GM21526 (cell line): ENCODE results near the gene C1orf210.

Source experiments
- ATAC-seq: cut with Tn5 transposase; IDR thresholded peaks from one replicate; pipeline ENCODE4 v1.9.1; 2021; ENCODE audit warnings: moderate library complexity; ENCODE audit not compliant: unreplicated experiment, low FRiP score

C1orf210 gene

DNA sequence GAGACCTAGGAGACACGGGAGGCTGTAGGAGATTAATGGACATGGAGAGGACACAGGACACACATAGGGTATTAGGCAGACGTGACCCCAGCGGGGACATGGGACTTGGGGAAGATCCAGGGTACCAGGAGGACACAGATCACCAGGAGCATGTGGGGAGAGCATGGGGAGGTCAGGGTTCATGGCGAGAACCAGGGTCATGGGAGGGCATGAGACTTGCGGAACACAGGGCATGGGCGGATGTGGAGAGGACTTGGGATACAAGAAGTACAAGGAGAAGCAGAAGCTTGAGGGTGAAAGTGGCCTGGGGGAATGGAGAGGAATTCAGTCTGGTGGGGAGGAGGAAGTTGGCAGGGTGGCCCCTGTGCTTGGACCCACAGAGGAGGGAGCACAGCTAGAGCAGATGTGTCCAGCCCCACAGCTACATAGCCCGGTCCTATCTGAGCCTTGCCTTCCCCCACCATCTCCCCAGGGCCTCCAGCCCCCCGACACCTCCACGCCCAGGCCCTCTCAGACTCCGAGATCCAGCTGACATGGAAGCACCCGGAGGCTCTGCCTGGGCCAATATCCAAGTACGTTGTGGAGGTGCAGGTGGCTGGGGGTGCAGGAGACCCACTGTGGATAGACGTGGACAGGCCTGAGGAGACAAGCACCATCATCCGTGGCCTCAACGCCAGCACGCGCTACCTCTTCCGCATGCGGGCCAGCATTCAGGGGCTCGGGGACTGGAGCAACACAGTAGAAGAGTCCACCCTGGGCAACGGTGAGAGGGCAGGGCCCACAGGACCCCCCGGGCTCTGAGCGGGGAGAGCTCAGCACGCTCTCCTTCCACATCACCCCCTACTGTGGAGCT, 27.5 kb upstream of the C1orf210 start:
- no peak for ATAC-seq

DNA sequence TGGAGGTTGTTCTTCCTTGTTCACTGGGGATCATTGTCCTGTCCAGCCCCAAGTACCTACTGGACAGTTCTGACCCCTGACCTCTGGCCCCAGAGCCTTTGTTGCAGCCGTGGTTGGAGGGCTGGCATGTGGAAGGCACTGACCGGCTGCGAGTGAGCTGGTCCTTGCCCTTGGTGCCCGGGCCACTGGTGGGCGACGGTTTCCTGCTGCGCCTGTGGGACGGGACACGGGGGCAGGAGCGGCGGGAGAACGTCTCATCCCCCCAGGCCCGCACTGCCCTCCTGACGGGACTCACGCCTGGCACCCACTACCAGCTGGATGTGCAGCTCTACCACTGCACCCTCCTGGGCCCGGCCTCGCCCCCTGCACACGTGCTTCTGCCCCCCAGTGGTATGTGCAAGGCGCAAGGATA, 26.8 kb upstream of the C1orf210 start:
- ATAC-seq: no peak

DNA sequence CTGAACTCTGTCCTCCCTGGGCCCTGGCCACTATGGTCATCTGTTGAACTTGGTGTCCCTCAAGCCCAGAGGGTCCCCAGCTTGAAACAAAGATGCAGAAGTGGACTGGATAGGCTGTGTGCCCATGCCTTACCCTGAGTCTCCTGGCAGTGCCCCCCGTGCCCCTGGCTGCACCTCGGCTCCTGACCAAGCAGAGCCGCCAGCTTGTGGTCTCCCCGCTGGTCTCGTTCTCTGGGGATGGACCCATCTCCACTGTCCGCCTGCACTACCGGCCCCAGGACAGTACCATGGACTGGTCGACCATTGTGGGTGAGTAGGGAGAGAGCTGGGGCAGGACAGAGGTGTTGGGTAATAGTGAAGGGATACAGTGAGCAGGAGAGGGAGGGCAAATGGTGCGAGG, 26.1 kb upstream of the C1orf210 start:
- ATAC-seq: no peak

DNA sequence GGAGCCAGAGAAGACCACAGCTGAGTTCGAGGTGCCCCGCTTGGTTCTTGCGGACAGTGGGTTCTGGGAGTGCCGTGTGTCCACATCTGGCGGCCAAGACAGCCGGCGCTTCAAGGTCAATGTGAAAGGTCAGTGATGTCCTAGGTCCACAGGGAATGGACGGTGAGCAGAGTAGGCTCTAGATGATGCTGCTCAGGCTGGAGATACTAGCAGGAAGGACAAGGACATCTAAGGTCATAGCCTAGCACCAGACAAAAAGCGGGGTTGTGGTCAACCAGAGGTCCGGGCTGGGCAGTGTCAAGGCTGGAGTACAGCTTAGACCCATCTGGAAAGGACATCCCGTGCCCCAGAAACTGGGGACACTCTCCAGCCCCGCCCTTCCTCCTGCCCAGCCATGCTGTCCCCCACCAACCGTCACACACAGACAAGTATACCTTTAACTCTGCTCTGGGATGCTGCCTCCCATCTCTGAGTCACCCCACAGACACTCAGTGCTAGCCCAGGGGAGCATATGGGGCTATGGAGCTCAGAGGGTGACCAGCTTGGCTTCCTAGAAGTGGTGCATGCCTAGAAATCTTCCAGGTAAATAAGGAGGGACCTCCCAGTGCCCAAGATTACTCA, 24.1 kb upstream of the C1orf210 start:
- no peak for ATAC-seq

DNA sequence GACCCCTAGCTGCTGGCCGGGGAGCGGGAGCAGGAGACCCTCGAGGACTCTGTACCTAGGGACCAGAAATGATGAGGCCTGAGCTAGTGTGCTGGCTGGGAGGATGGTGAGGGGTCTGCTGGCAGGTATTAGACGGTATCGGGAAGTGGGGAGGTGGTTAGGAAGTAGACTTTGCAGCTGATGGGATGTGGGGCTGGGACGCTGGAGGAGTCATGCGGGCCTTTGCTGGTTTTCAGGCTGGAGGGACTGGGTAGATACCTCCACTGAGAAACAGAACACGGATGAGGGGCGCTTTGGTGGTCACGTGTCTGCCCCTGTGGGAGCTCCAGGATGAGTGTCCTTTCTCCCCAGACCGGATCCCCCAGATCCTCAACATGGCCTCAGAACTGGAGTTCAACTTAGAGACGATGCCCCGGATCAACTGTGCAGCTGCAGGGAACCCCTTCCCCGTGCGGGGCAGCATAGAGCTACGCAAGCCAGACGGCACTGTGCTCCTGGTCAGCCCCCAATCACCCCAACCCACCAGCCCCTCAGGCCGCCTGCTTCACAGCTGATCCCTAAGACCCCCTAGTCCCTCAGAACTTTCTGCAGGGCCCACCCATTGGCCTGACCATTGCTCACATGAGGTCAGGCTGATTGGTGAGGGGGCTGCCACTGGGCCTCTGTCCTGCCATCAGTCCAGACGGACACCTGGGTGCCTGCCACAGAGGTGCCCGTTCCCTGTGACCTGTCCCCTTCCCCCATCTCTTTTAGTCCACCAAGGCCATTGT, 23.4 kb upstream of the C1orf210 start:
- ATAC-seq: no peak

DNA sequence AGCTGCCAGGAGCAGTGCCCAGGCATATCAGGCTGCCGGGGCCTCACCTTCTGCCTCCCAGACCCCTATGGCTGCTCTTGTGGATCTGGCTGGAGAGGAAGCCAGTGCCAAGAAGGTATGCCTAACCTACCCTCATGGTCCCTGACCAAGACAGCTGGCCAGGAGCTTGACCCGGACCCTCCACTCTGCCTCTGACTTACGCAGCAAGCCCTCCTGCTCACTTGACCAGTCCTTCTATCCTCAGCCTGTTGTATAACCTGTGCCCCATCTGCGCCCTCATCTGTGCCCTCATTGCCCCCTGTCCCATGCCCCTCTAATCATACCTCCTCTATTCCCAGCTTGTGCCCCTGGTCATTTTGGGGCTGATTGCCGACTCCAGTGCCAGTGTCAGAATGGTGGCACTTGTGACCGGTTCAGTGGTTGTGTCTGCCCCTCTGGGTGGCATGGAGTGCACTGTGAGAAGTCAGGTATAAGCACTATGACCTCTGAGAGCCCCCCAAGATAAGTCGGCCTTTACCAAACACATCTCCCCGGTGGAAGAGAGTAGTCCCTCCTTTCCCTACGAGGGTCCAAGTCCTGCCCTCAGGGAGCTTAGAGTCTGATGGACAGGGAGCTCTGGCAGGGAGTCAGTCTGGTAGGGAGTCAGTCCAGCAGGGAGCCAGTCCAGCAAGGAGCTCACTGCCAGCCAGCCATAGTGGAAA, 22.2 kb upstream of the C1orf210 start:
- ATAC-seq: no peak

DNA sequence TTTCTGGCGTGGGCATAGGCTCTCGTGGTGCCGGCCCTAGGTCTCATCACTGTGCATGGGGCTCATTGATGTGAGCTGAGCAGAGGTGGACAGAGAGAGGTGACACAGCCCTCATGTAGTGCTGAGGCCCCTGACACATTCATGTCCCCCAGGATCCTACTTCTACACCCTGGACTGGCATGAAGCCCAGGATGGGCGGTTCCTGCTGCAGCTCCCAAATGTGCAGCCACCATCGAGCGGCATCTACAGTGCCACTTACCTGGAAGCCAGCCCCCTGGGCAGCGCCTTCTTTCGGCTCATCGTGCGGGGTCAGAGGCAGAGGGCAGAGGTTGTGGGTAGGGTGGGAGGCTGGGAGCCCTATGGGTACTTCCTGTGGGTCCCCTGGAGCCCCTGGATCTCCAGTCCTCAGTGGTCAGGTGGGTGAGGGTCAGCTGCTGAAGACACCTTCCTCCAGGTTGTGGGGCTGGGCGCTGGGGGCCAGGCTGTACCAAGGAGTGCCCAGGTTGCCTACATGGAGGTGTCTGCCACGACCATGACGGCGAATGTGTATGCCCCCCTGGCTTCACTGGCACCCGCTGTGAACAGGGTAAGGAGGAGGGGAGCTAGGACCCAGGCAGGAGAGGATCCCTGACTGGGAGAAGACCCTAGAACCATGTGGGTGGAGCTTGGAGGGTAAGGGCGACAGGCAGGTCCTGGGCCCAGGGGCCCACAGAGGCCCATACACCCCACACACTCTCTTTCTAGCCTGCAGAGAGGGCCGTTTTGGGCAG, 21.5 kb upstream of the C1orf210 start:
- ATAC-seq: no peak

DNA sequence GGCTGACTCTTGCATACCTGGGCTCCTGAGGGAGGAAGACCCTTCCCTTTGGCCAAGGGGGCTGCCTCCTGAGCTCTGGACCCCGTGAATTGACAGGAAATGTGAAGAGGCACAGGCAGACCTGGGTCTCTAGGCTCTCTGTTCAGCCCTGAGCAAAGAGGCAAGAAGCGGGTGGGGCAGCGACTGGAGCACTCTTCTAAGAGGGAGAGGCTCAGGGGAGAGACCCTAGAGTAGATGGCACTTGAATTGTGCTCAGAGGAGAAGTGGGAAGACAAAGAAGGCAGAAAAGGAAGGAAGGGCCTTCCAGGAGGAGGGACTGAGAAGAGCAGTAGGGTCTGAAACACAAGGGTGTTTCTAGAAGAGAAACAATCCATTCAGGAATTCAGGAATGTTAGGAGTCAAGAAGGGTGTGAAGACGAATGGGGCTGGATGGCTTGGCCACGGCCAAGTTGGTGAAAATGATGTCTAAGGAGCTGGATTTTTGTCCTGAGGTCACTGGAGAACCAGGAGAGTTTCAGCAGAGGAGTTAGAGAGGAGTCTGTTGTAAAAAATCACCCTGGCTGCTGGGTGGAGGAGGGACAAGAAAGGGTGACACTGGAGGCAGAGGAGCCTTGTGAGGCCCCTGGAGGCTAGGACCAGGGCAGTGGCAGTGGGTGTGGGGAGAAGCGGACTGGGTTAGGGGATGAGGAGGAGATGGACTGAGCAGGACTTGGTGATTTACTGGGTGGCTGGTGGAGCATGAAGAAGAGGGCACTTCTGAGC, 20.7 kb upstream of the C1orf210 start:
- no peak for ATAC-seq

DNA sequence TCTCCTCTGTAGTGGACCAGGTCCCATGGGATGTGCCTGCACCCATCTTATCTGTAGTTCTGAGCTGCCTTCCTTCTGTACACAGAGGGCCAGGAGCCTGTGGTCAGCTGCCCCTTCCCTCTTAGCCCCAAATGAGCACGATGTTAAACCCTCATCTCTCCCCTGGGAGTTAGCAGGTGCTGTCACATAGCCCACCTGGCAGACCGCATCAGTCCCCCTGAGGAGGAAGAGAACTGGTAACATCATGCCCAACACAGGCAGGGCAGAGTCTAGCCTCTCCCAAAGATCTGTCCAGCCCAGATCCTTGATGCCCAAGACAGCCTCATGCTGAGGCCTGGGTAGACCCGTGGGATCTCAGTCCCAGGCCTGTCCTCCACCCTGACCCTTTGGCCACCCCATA, 20.1 kb upstream of the C1orf210 start:
- no peak for ATAC-seq

DNA sequence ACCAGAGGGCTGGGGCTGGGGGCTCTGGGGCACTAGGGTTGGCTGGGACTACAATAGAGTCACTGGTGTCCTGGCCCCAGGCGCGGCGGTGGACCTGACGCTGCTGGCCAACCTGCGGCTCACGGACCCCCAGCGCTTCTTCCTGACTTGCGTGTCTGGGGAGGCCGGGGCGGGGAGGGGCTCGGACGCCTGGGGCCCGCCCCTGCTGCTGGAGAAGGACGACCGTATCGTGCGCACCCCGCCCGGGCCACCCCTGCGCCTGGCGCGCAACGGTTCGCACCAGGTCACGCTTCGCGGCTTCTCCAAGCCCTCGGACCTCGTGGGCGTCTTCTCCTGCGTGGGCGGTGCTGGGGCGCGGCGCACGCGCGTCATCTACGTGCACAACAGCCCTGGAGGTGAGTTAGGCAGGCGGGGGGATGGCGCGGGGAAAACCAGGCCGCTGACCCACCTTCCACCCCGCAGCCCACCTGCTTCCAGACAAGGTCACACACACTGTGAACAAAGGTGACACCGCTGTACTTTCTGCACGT, 19.5 kb upstream of the C1orf210 start:
- ATAC-seq: no peak

DNA sequence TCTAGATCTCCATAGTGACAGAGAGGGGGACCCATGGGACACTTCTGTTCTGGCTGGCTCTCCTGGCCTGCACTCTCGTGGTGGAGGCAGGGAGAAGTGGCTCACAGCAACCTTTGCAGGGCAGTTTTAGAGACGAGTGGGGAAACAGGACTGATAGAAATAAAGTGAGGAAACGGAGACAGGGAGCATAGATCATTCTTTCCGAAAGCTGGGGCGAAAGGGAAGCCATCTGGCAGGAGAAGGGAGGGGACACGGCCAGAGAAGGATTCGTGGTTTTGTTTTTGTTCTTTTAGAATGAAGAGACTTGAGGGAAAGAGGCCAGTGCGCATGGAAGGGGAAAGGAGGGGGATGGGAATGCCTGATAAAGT, 18.9 kb upstream of the C1orf210 start:
- no peak for ATAC-seq

DNA sequence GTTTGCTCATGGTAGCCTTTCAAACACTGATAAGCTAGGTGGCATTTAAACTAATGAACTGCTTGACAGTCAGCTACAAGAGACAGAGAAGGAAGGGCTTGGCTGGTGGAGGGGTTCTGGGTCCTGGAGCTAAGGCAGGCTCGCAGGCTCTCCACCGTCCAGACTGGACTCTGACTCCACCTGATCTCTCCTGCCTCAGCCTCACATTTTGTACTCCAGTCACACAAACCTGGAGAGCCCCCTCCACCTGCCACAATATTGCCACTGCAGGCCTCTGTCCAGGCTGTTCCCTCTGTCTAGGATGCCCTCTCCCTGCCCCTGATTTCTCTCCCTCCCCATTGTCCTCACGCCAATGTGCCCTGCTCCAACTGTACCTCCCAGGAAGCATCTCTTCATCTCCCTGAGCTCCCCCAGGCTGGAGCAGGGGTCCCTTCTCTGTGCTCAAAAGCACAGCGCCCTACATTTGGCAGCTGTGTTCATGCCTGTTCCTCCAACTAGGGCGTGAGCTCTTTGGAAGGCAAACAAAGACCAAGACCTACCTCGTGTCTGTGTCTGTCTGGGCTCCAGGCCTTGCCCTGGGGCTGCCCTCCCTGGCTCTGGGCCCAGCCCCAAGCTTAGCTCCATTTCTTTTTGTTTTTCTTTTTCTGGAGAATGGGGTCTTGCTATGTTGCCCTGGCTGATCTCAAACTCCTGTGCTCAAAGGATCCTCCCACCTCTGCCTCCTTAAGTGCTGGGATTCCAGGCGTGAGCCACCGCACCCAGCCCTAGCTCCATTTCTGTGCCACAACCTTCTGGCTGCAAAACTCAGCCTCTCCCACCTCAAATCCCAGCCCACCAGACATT, 18.3 kb upstream of the C1orf210 start:
- no peak for ATAC-seq

DNA sequence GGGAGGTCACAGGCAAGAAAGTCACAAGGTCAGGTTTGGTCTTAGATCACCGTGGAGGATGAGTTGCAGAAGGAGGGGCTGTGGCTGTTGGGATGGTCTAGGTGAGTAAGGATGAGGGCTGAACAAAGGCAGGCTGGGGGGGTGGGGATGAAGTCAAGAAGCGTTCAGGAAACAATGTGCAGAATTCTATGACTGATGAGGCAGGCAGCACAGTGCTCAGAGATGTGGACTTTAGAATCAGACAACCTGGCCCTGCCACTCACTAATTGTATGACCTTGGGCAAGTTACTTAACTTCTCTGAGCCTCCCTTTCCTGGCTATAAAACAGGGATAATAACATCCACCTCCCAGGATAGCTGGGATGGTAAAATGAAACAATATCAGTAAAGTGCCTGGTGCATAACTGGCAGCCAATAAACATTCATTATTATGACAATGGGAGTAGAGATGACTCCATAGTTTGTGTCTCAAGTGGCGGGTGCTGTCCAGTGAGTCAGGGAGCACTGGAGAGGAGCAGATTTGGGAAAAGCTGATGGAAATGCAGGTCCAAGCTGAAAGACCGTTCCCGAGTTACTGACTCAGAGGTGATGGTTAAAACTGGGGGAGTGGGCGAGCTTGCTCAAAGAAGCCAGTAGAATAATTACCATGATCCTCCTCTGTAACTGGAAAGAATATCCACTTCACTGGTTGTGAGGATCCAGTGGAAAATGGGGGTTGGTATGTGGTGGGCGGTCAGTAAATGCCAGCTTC, 17.5 kb upstream of the C1orf210 start:
- ATAC-seq: no peak

DNA sequence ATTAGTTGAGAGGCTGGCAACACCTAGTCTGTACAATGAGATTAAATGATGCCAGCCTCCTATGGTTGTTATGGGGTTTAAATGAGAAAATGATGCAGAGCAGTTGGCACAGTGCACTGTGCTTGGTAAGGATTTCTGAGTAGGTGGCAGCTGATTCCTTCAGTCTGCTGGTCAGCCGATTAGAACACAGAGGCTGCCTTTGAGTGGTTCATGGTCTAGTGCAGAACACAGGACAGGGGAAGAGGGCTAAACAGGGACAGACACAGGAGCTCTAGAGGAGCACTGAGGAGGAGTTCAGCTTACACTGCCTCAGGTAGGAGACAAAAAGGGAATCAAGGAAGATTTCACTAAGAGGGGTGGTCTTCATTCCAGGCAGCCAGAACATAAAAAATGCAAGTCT, 16.8 kb upstream of the C1orf210 start:
- no peak for ATAC-seq

DNA sequence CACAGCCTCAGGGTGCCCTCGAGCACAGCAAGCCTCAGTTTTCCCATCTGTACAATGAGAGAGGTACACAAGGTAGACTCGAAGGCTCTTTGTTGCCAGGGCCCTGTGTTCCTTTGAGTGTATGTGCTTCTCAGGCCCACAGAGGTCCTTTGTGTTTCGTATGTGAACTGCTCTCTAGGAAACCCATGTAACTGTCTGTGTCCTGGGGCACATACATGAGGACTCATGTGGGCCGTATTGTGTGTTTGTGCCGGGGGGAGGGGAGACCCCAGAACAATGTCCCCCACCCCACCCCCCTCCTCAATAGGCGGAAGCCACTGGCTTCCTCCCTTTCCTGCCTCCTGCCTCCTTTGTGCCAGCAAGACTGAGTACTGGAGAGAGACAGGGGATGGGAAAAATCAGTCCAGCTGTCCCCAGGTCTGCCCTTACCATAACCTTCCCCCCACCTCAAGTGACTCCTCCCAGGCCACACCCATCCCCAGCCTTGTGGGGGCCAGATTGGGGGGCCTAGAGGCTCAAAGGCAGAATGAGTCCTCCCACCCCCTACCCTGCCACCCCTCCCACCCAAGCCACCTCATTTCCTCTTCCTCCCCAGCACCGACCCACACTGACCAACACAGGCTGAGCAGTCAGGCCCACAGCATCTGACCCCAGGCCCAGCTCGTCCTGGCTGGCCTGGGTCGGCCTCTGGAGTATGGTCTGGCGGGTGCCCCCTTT, 15.2 kb upstream of the C1orf210 start, which contains the start of gene TIE1:
TIE1 (plus strand) TSS at position 605 of the 717 bp plus-strand sequence; CDS start at position 695, 90 bp downstream.
- ATAC-seq: no peak

DNA sequence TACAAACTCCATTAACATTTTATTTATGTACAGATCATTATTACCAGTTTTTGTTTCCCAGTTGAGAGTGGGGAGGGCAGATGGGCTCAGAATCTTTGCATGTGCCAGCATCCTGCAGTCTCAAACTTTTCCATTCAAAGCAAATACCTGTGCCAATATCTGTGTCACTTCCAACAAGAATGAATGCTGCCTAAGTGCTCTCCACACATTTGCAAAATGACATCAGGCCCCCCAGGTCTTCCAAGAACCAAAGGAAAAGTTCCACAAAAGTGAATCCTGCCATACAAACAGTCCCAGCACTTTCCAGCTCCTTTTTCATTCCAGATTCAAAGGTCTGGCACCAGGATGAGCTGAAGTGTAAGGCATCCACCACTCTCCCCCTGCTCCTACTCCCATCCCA, 13.7 kb upstream of the C1orf210 start:
- ATAC-seq: no peak

DNA sequence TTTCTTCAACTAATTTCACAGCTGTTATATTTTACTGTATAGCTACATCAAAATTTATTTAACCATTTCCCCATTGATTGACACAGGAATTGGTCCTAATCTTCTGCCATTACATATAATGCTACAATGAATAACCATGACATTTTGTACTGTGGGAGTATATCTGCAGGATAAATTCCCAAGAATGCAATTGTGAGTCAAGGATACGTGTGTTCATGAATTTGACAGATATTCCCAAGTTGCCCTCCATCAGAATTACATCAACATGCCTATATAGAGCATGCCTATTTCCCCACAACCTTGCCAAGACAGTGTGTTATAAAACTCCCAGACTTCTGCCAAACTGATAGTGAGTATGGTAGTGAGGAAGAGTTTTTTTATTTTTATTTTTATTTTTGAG, 12.7 kb upstream of the C1orf210 start:
- no peak for ATAC-seq
